NB4 (cell line): ENCODE data around the gene ZNF408.

ENCODE experiments used
- CTCF ChIP-seq: IDR thresholded peaks from one replicate; pipeline ENCODE4 v1.5.1; 2012; ENCODE audit warnings: low read depth, low read length
- MYC ChIP-seq: IDR thresholded peaks from 2 replicates; pipeline ENCODE4 v1.6.1; 2011; ENCODE audit warnings: low read depth, low read length
- TF ChIP-seq, protein P1 (sequence below): IDR thresholded peaks from 2 replicates; pipeline ENCODE4 v1.6.1; 2011; ENCODE audit warnings: low read depth, low read length

GRCh38 chr11:46686886-46687795 is 13.7 kb upstream of the ZNF408 start:
- TF ChIP-seq MYC (no peak), CTCF (no peak)
- TF ChIP-seq, protein P1, sequence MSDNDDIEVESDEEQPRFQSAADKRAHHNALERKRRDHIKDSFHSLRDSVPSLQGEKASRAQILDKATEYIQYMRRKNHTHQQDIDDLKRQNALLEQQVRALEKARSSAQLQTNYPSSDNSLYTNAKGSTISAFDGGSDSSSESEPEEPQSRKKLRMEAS: no peak
